OCI-LY3 (cell line): Measurements from ENCODE around the gene TMCC3.

ENCODE experiments used
- EZH2phosphoT487 ChIP-seq: fragments of 200-600 bp; shearing (Covaris generic); IDR thresholded peaks from 2 replicates; pipeline ENCODE4 v1.6.1; 2018; ENCODE audit warnings: antibody characterized with exemption, mixed run types, low read depth
- TF ChIP-seq, protein P1 (sequence below): fragments of 200-600, 300-600 bp; sonication (generic); IDR thresholded peaks from 2 replicates; pipeline ENCODE4 v1.5.1; 2014; ENCODE audit warnings: antibody characterized with exemption, low read length, low read depth

DNA sequence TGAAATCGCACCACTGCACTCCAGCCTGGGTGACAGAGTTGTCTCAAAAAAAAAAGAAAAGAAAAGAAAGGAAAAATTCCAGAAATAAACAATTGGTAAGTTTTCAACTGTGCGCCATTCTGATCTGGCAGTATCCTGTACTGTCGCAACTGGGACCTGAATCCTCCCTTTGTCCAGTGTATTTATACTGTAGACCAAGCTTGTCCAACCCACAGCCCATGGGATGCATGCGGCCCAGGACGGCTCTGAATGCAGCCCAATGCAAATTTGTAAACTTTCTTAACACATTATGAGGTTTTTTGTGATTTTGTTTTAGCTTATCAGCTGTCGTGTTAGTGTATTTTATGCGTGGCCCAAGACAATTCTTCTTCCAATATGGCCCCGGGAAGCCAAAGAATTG is 84.7 kb downstream of the TMCC3 start:
- TF ChIP-seq EZH2phosphoT487 = no peak
- TF ChIP-seq, protein P1, sequence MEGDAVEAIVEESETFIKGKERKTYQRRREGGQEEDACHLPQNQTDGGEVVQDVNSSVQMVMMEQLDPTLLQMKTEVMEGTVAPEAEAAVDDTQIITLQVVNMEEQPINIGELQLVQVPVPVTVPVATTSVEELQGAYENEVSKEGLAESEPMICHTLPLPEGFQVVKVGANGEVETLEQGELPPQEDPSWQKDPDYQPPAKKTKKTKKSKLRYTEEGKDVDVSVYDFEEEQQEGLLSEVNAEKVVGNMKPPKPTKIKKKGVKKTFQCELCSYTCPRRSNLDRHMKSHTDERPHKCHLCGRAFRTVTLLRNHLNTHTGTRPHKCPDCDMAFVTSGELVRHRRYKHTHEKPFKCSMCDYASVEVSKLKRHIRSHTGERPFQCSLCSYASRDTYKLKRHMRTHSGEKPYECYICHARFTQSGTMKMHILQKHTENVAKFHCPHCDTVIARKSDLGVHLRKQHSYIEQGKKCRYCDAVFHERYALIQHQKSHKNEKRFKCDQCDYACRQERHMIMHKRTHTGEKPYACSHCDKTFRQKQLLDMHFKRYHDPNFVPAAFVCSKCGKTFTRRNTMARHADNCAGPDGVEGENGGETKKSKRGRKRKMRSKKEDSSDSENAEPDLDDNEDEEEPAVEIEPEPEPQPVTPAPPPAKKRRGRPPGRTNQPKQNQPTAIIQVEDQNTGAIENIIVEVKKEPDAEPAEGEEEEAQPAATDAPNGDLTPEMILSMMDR = no peak
